Measurements from ENCODE around the gene EHMT2. TPM values are rescaled to one million over a fixed set of nuclear protein-coding genes. Genes with fewer than 3 reads are reported as not detected.

The EHMT2 gene
- polyA plus RNA-seq, 3 donors = 9.9 to 52.8 (median 16.0) TPM

GRCh38 chr6:31901415-31901952 lies 4.0 kb upstream of the EHMT2 start:
- peak overlapping the region; percentile 63 to 84 for H3K4me3 Mint-ChIP-seq
- Histone ChIP-seq H3K27ac (ENCODE audit: low read depth in 1 of 2, low read length in 2 of 2) (peak overlapping the region in 1 of 2 donors; percentile 40), H3K27me3 (ENCODE audit: control insufficient read depth in 2 of 2, insufficient read depth in 2 of 2, low read length in 2 of 2) (no peaks in the 10 kb centered on the region), H3K79me2 (ENCODE audit: insufficient read depth, low read length) (peaks cover 16% of the 10 kb centered on the region), H3K9me3 (replicated peaks in 1 of 2; ENCODE audit: control insufficient read depth in 1 of 2, insufficient read depth in 1 of 2, low read length in 2 of 2) (no peaks in the 10 kb centered on the region), H3K4me1 (ENCODE audit: control insufficient read depth in 1 of 2, insufficient read depth in 2 of 2, low read length in 2 of 2) (peaks cover 43 to 58% of the 10 kb centered on the region in 2 donors), H2AFZ (ENCODE audit: insufficient read depth, low read depth, low read length, poor library complexity, severe bottlenecking) (peak overlapping the region; percentile 80), H4K20me1 (ENCODE audit: insufficient read depth, low read length) (no peaks in the 10 kb centered on the region), H3K4me3 (replicated peaks in 1 of 3; ENCODE audit: low read depth in 2 of 3, low read length in 3 of 3) (peak overlapping the region; percentile 56 to 77 (median 71)), H3K4me2 (replicated peaks; ENCODE audit: extremely low read depth, low read length, poor library complexity, severe bottlenecking) (peak overlapping the region; percentile 93), H3K9ac (ENCODE audit: insufficient read depth, low read length, poor library complexity, severe bottlenecking) (peak overlapping the region; percentile 62), H3K36me3 (replicated peaks in 1 of 2; ENCODE audit: control insufficient read depth in 1 of 2, insufficient read depth in 2 of 2, low read length in 2 of 2) (no peaks in the 10 kb centered on the region)
- no CpG with 5 or more reads among the region's 45 CpGs for WGBS (ENCODE audit: insufficient coverage)
- H3K27ac Mint-ChIP-seq = peak overlapping the region in 1 of 7 donors; percentile 18
- no peak for TF ChIP-seq CTCF (IDR thresholded peaks at IDR 0.05)
- peaks cover 0 to 2% (median 0%) of the 10 kb centered on the region in 7 donors for H3K9me3 Mint-ChIP-seq
- peak in 2 of 3 donors; percentile 22 to 37 for DNase-seq
- intact Hi-C loops (cut with micrococcal nuclease) = no loop called here
- H3K4me1 Mint-ChIP-seq = peaks cover 42% of the 10 kb centered on the region
- peaks cover 4 to 26% (median 15%) of the 10 kb centered on the region in 3 donors for H3K27me3 Mint-ChIP-seq (ENCODE audit: low read depth in 3 of 3)
- peaks cover 0 to 1% of the 10 kb centered on the region in 2 donors for H3K36me3 Mint-ChIP-seq

GRCh38 chr6:31900917-31901414 lies 3.5 kb upstream of the EHMT2 start:
- H3K9ac ChIP-seq (ENCODE audit: insufficient read depth, low read length, poor library complexity, severe bottlenecking) = peak overlapping the region; percentile 62
- no peak for DNase-seq
- H3K9me3 ChIP-seq (replicated peaks in 1 of 2; ENCODE audit: control insufficient read depth in 1 of 2, insufficient read depth in 1 of 2, low read length in 2 of 2) = no peaks in the 10 kb centered on the region
- Mint-ChIP-seq H3K9me3 (peaks cover 0 to 2% (median 0%) of the 10 kb centered on the region in 7 donors), H3K27me3 (ENCODE audit: low read depth in 3 of 3) (peaks cover 4 to 20% (median 10%) of the 10 kb centered on the region in 3 donors), H3K4me1 (peaks cover 47% of the 10 kb centered on the region), H3K36me3 (no peaks in the 10 kb centered on the region), H3K27ac (peak overlapping the region in 1 of 7 donors; percentile 18), H3K4me3 (peak overlapping the region; percentile 63 to 84)
- no peaks in the 10 kb centered on the region for H3K27me3 ChIP-seq (ENCODE audit: control insufficient read depth in 2 of 2, insufficient read depth in 2 of 2, low read length in 2 of 2)
- H3K4me3 ChIP-seq (replicated peaks in 1 of 3; ENCODE audit: low read depth in 2 of 3, low read length in 3 of 3) = peak overlapping the region in 2 of 3 experiments; percentile 56 to 77
- intact Hi-C loops (cut with micrococcal nuclease) = no loop called here
- H4K20me1 ChIP-seq (ENCODE audit: insufficient read depth, low read length) = no peaks in the 10 kb centered on the region
- peak overlapping the region; percentile 93 for H3K4me2 ChIP-seq (replicated peaks; ENCODE audit: extremely low read depth, low read length, poor library complexity, severe bottlenecking)
- TF ChIP-seq CTCF (IDR thresholded peaks at IDR 0.05) = no peak
- peak overlapping the region; percentile 80 for H2AFZ ChIP-seq (ENCODE audit: insufficient read depth, low read depth, low read length, poor library complexity, severe bottlenecking)
- H3K27ac ChIP-seq (ENCODE audit: low read depth in 1 of 2, low read length in 2 of 2) = no peak overlapping the region
- peaks cover 0 to 3% of the 10 kb centered on the region in 2 donors for H3K36me3 ChIP-seq (replicated peaks in 1 of 2; ENCODE audit: control insufficient read depth in 1 of 2, insufficient read depth in 2 of 2, low read length in 2 of 2)
- WGBS (ENCODE audit: insufficient coverage) = 77% methylated on average over 26 of the region's 29 CpGs
- H3K79me2 ChIP-seq (ENCODE audit: insufficient read depth, low read length) = peaks cover 17% of the 10 kb centered on the region
- peaks cover 44 to 62% of the 10 kb centered on the region in 2 donors for H3K4me1 ChIP-seq (ENCODE audit: control insufficient read depth in 1 of 2, insufficient read depth in 2 of 2, low read length in 2 of 2)

Data from CD14-positive monocyte (primary cell).